ENCODE data around the gene TNFRSF25. TPM values are rescaled to one million over a fixed set of nuclear protein-coding genes. Genes with fewer than 3 reads are reported as not detected.

Gene TNFRSF25
- total and polyA plus RNA-seq, 9 of the 15 experiments (the other 6 are each of a cell fraction or from before 2014, with no cell fraction given) = 0.24 to 0.49 TPM; not detected in 7

DNA sequence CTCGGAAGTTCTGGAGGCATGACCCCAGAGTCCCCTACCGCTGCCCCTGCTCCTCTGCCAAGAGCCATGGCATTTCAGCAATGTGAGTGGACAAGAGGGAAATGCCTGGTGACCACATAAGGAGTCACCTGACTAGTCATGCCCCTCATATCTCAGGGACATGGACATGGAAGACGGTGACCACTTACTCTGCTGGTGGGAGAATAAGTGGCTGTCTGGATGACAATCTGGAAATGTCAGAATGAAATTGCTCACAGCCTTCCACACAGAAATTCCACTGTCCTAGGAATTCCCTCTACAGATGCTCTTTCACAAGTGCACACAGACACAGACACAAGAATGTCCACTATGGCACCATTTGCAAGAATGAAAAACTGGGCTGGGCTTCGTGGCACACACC, 49.8 kb upstream of the TNFRSF25 start (continued):
- TF ChIP-seq, protein P1, sequence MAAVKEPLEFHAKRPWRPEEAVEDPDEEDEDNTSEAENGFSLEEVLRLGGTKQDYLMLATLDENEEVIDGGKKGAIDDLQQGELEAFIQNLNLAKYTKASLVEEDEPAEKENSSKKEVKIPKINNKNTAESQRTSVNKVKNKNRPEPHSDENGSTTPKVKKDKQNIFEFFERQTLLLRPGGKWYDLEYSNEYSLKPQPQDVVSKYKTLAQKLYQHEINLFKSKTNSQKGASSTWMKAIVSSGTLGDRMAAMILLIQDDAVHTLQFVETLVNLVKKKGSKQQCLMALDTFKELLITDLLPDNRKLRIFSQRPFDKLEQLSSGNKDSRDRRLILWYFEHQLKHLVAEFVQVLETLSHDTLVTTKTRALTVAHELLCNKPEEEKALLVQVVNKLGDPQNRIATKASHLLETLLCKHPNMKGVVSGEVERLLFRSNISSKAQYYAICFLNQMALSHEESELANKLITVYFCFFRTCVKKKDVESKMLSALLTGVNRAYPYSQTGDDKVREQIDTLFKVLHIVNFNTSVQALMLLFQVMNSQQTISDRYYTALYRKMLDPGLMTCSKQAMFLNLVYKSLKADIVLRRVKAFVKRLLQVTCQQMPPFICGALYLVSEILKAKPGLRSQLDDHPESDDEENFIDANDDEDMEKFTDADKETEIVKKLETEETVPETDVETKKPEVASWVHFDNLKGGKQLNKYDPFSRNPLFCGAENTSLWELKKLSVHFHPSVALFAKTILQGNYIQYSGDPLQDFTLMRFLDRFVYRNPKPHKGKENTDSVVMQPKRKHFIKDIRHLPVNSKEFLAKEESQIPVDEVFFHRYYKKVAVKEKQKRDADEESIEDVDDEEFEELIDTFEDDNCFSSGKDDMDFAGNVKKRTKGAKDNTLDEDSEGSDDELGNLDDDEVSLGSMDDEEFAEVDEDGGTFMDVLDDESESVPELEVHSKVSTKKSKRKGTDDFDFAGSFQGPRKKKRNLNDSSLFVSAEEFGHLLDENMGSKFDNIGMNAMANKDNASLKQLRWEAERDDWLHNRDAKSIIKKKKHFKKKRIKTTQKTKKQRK (IDR thresholded peaks at IDR 0.05; ENCODE audit: borderline replicate concordance, low read depth, low read length) = no peak
- no peak for TF ChIP-seq ZBED1 (IDR thresholded peaks at IDR 0.05)
- TF ChIP-seq KLF13 (tag; IDR thresholded peaks at IDR 0.05; ENCODE audit: borderline replicate concordance, low read depth) = no peak
- TF ChIP-seq ZNF133 (CRISPR knock-in tag; IDR thresholded peaks at IDR 0.05) = no peak
- no peak for TF ChIP-seq POLR2A (conservative IDR thresholded peaks at IDR 0.05)
- no peak for TF ChIP-seq PRPF4 (IDR thresholded peaks at IDR 0.05; ENCODE audit: insufficient read depth, low read depth, low read length, poor library complexity, severe bottlenecking)
- TF ChIP-seq ZFPM2 (CRISPR knock-in tag; IDR thresholded peaks at IDR 0.05) = no peak
- no peak for TF ChIP-seq CCAR2 (IDR thresholded peaks at IDR 0.05; ENCODE audit: low read depth, low read length)
- TF ChIP-seq NFATC3 (IDR thresholded peaks at IDR 0.05) = no peak
- no peak for TF ChIP-seq GABPB2 (CRISPR knock-in tag; conservative IDR thresholded peaks at IDR 0.05)
